HL-60 (cell line): ENCODE data around the gene PSENEN.

Experiments
- CTCF ChIP-seq: IDR thresholded peaks from one replicate; pipeline ENCODE4 v1.5.1; 2011; ENCODE audit warnings: low read length, control low read depth, inconsistent platforms; ENCODE audit not compliant: insufficient read depth
- POLR2AphosphoS5 ChIP-seq: IDR thresholded peaks from 2 replicates; pipeline ENCODE4 v1.6.1; 2012; ENCODE audit warnings: low read depth

GRCh38 chr19:35754370-35755130, 9.1 kb downstream of the PSENEN start:
- TF ChIP-seq CTCF: no peak
- TF ChIP-seq POLR2AphosphoS5: no peak
